Calu3 (cell line): Measurements from ENCODE around the gene MB21D2. TPM values are rescaled to one million over a fixed set of nuclear protein-coding genes. Genes with fewer than 3 reads are reported as not detected.

Experiments used
- BruUV-seq: library from RNA; stranded (reverse); fragments of 400-500 nt; replicated peaks from 2 replicates; lab custom pipeline; 2021; lab: Mats Ljungman, UMichigan
- CTCF ChIA-PET: fragments of 300-600 bp; sonication (Branson Sonifier 250); formaldehyde crosslinking; loops from one replicate; lab custom pipeline; 2022; ENCODE audit warnings: antibody characterized with exemption; lab: Charles Lee
- DNase-seq: peaks from one replicate; pipeline ENCODE4 v3.0.0; 2022
- H3K27ac Mint-ChIP-seq: one replicate; pipeline ENCODE4 v1.8.0; 2022; ENCODE audit warnings: mixed read lengths; ENCODE audit not compliant: unreplicated experiment
- H3K27me3 Mint-ChIP-seq: one replicate; pipeline ENCODE4 v1.8.0; 2022; ENCODE audit warnings: mixed read lengths; ENCODE audit not compliant: unreplicated experiment
- H3K36me3 Mint-ChIP-seq: one replicate; pipeline ENCODE4 v1.8.0; 2022; ENCODE audit warnings: mild to moderate bottlenecking, moderate library complexity, mixed read lengths; ENCODE audit not compliant: insufficient read depth, unreplicated experiment
- H3K4me1 Mint-ChIP-seq: one replicate; pipeline ENCODE4 v1.8.0; 2022; ENCODE audit warnings: mild to moderate bottlenecking, low read depth, mixed read lengths; ENCODE audit not compliant: unreplicated experiment
- H3K4me3 Mint-ChIP-seq: one replicate; pipeline ENCODE4 v1.8.0; 2022; ENCODE audit warnings: mild to moderate bottlenecking, low read depth, moderate library complexity, mixed read lengths; ENCODE audit not compliant: unreplicated experiment
- H3K9me3 Mint-ChIP-seq: one replicate; pipeline ENCODE4 v1.8.0; 2022; ENCODE audit warnings: low read depth, mixed read lengths; ENCODE audit not compliant: unreplicated experiment
- intact Hi-C: fragments of 100-400 bp; cut with micrococcal nuclease; formaldehyde crosslinking; loops from one replicate; pipeline ENCODE4 v1.10.0; 2022; ENCODE audit not compliant: unreplicated experiment
- total RNA-seq: library from RNA; stranded (reverse); gene quantifications from 2 replicates; pipeline ENCODE4 v1.2.3, GENCODE V29; 2022
- TF ChIP-seq, protein P1 (sequence below): fragments of 200-600 bp; IDR thresholded peaks from one replicate; pipeline ENCODE4 v1.8.0; 2022; ENCODE audit warnings: antibody characterized with exemption; ENCODE audit not compliant: unreplicated experiment

Gene MB21D2
- total RNA-seq, 1 experiment from 2014 or later, result 11.9 TPM

DNA sequence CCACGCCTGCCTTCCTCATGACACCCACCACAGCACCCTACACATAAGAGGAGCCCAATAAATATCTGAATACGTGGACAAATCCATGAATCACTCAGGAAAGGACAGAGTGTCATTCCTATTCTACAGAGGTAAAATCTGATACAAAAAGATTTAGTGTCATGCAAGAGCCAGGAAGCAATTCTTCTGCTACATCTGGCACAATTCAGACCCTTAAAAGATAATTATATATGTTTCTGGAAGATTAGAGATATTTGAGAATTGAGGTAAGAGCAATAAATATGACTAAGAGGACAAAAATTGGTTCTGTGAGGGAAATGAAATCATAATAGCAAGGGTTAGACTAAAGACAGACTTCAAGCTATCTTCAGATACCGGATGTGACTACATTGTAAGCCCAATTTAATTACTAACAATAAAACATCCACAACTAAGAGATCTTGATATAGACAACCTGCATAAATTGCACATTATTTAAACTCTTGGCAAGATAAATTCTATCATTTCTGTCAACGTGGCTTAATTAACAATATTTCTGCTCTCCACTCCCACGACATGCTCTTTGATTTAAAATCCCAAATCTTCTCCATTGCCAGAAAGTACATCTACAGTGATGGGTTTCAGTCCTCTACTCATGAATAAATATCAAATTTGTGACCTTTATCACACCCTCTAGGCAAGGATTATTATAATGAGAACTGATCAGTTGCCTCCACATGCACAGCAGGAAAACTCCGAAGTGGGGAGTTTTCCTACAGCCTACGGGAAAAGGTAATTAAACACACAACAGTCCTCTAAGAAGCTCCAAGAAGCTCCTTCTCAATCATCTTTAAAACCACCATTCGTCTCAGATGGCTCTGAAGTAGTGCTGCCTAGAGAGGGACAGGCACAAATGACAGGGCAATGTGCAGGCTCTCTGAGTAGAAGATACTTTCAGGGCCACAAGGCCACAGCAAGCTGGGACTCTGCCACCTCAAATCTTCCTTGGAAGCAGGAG lies 32.6 kb downstream of the MB21D2 start:
- CTCF ChIA-PET, result interaction anchor here (0.6 to 2.0 kb wide), 2 partner anchors 12 to 127 kb away, joined by 3 to 5 read pairs; no protein-coding TSS in a partner anchor
- no peaks in the 10 kb centered on the region for H3K9me3 Mint-ChIP-seq
- no peaks in the 10 kb centered on the region for H3K27me3 Mint-ChIP-seq
- no TSS peak for BruUV-seq
- H3K4me3 Mint-ChIP-seq, result no peak overlapping the region
- peaks cover 33% of the 10 kb centered on the region for H3K36me3 Mint-ChIP-seq
- no peak for DNase-seq
- peak overlapping the region; percentile 88 for H3K27ac Mint-ChIP-seq
- TF ChIP-seq, protein P1, sequence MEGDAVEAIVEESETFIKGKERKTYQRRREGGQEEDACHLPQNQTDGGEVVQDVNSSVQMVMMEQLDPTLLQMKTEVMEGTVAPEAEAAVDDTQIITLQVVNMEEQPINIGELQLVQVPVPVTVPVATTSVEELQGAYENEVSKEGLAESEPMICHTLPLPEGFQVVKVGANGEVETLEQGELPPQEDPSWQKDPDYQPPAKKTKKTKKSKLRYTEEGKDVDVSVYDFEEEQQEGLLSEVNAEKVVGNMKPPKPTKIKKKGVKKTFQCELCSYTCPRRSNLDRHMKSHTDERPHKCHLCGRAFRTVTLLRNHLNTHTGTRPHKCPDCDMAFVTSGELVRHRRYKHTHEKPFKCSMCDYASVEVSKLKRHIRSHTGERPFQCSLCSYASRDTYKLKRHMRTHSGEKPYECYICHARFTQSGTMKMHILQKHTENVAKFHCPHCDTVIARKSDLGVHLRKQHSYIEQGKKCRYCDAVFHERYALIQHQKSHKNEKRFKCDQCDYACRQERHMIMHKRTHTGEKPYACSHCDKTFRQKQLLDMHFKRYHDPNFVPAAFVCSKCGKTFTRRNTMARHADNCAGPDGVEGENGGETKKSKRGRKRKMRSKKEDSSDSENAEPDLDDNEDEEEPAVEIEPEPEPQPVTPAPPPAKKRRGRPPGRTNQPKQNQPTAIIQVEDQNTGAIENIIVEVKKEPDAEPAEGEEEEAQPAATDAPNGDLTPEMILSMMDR, result no peak
- intact Hi-C loops, result loop anchor here (5.0 to 10.0 kb wide), 2 partner anchors 157 to 670 kb away; partner anchors contain the start of gene ATP13A4
- H3K4me1 Mint-ChIP-seq, result peaks cover 74% of the 10 kb centered on the region

GRCh38 chr3:192883512-192883911 lies 34.1 kb downstream of the MB21D2 start:
- DNase-seq, result no peak
- H3K36me3 Mint-ChIP-seq, result peaks cover 35% of the 10 kb centered on the region
- TF ChIP-seq, protein P1, result no peak
- no peaks in the 10 kb centered on the region for H3K27me3 Mint-ChIP-seq
- no peak overlapping the region for H3K4me3 Mint-ChIP-seq
- BruUV-seq, result no TSS peak
- CTCF ChIA-PET, result interaction anchor here (1.4 kb wide), 1 partner anchor 9 kb away, joined by 6 read pairs; no protein-coding TSS in a partner anchor
- intact Hi-C loops, result loop anchor here (10.0 kb wide), 1 partner anchor 671 kb away; the partner anchor contains the start of gene ATP13A4
- H3K27ac Mint-ChIP-seq, result peak overlapping the region; percentile 88
- H3K9me3 Mint-ChIP-seq, result no peaks in the 10 kb centered on the region
- peaks cover 58% of the 10 kb centered on the region for H3K4me1 Mint-ChIP-seq

DNA sequence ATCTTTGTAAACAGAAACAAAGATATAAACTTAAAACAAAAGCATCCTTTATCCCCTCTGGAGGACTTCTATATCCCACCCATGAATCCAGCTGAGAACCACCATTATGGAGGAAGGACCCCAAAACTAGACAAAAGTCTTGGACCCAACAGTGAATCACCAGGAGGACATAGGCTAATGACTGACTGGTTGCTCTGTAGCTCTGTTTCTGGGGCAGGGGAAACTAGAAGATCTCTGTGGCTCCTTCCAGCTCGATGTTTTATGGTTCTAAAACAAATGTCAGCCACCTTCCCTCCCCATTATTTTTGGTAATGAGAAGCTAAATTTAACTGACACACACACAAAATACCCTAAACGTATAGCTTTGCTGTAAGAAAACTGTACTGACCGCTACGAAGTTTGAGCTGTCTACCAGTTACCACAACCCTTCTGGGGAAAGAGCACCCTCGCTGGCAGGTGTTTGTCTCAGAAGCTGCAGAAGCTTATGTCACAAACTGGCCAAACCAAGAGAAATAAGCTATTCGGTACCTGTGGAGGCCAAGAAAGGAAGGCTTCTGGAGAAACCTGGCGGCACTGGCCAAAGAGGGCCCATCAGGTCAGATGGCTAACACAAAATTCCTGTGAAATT lies 36.4 kb downstream of the MB21D2 start:
- no peak overlapping the region for H3K27ac Mint-ChIP-seq

GRCh38 chr3:192880313-192880712 lies 37.3 kb downstream of the MB21D2 start:
- no peak overlapping the region for H3K27ac Mint-ChIP-seq
- H3K27me3 Mint-ChIP-seq, result no peaks in the 10 kb centered on the region
- no peaks in the 10 kb centered on the region for H3K9me3 Mint-ChIP-seq
- H3K4me3 Mint-ChIP-seq, result no peak overlapping the region
- intact Hi-C loops, result loop anchor here (10.0 kb wide), 1 partner anchor 674 kb away; the partner anchor contains the start of gene ATP13A4
- H3K36me3 Mint-ChIP-seq, result peaks cover 10% of the 10 kb centered on the region
- no TSS peak for BruUV-seq
- TF ChIP-seq, protein P1, result no peak
- peaks cover 39% of the 10 kb centered on the region for H3K4me1 Mint-ChIP-seq
- no peak for DNase-seq
- CTCF ChIA-PET, result interaction anchor here (0.6 to 1.9 kb wide), 6 partner anchors 8 to 45 kb away, joined by 3 to 12 read pairs (median 4); no protein-coding TSS in a partner anchor

More for the DNA sequence above, 36.4 kb downstream of the MB21D2 start:
- peaks cover 18% of the 10 kb centered on the region for H3K36me3 Mint-ChIP-seq
- intact Hi-C loops, result loop anchor here (10.0 kb wide), 1 partner anchor 674 kb away; the partner anchor contains the start of gene ATP13A4
- no peaks in the 10 kb centered on the region for H3K27me3 Mint-ChIP-seq
- H3K4me1 Mint-ChIP-seq, result peaks cover 43% of the 10 kb centered on the region
- no peak for DNase-seq
- TF ChIP-seq, protein P1, result no peak
- no TSS peak for BruUV-seq
- H3K9me3 Mint-ChIP-seq, result no peaks in the 10 kb centered on the region
- no peak overlapping the region for H3K4me3 Mint-ChIP-seq
- CTCF ChIA-PET, result interaction anchor here (1.0 kb wide), 3 partner anchors 9 to 34 kb away, joined by 3 to 6 read pairs (median 3); no protein-coding TSS in a partner anchor
